Inflammatory macrophage treated with lipopolysaccharide for 1 hour (primary cell): ENCODE data around the gene SMC1B.

Experiments
- DNase-seq, 2 donors: peaks; one replicate each; pipeline ENCODE4 v3.0.0-alpha.2; 2020 to 2022

Gene SMC1B

GRCh38 chr22:45318558-45319323, 94.7 kb downstream of the SMC1B start:
- DNase-seq, result peak in 1 of 2 donors; percentile 52

- peak; percentile 74 to 87 for DNase-seq
Measured at GRCh38 chr22:45318168-45318557, 95.2 kb downstream of the SMC1B start.

- DNase-seq, result no peak
Measured at GRCh38 chr22:45317551-45318167, 95.7 kb downstream of the SMC1B start.

DNA sequence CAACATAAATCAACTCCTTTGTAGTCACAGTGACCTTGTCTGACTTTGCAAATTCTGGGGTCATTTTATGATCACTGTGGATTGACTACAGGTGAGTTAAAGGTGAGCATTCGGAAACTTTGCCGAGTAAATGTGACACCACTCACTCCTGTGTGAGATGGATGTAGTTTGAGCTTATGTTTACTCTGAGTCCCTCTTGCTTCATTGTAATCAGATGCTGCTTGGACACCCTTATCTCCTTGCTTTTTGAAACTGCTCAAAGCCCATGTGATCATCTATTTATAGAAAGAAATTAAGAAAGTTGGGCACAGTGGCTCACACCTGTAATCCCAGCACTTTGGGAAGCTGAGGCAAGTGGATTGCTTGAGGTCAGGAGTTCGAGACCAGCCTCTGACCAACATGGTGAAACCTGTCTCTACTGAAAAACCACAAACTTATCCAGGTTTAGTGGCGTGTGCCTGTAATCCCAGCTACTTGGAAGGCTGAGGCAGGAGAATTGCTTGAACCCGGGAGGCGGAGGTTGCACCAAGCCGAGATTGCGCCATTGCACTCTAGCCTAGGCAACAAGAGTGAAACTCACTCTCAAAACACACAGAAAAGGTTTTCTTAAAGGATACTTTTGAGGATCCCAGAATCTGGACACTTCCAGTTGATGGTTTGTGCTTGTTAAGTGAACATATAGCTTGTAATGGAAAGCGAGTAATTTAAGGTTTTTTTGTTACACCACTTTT, 96.4 kb downstream of the SMC1B start:
- DNase-seq, result no peak

- no peak for DNase-seq
Measured at GRCh38 chr22:45314786-45315185, 98.6 kb downstream of the SMC1B start.

DNA sequence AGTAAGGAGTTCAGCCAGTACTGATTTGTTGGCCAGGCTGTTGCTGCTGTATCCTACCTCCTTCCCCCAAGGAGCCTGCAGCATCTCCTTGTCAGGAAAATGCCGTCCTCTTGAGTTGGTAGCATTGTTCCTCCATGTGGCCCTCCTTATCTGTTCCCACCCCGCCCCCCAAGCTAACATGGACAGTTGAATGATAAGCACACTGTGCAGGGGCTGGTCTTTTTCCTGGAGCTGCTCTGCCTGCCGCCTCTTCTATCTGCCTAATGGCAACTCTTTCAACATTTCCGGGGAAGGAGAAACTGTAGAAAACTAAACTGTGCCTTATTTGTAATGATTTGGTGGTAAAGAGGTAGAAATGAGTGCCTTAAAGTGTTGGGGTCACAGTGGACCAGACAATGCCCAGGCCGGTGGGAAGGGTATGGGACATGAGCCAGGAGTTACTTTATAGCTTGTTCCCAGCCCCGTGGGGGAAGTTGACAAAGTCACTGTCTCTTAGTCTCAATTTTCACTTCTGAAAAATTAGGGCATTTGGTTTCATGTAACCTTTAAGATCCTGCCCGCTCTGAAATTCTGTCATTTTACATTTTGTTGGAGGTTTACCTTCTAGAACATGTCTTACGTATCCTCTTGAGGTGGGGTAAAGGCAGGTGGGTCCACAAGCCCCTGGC, 99.2 kb downstream of the SMC1B start:
- DNase-seq, result no peak

- DNase-seq, result no peak
Measured at GRCh38 chr22:45312856-45313255, 100.5 kb downstream of the SMC1B start.

GRCh38 chr22:45312415-45312814, 101.0 kb downstream of the SMC1B start:
- DNase-seq, result no peak

DNA sequence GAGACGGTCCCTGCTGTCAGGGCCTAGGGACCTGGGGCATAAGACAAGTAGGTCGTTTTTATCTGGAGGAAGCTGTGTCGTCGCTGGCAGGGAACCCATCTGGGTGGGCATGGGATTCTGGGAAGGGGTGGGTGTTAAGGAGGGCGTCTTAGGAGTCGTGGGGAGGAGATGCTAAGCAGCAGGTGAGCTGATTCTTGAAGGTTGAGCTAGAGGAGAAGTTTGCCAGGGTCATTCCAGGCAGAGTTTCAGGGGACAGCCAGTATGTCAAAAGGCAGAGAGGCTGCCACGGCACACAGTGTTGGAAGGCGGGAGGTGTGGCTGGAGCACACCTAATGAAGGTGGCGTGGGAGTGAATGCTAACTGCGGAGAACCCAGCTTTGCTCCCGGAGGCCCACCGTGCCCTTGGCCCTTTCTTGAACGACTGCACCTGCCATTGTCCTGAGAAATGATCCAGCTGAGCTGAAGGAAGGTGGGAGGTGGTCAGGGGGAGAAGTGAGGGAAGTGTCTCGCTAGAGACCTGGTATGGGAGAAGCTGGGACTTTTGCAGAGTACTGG, 102.3 kb downstream of the SMC1B start:
- no peak for DNase-seq

DNA sequence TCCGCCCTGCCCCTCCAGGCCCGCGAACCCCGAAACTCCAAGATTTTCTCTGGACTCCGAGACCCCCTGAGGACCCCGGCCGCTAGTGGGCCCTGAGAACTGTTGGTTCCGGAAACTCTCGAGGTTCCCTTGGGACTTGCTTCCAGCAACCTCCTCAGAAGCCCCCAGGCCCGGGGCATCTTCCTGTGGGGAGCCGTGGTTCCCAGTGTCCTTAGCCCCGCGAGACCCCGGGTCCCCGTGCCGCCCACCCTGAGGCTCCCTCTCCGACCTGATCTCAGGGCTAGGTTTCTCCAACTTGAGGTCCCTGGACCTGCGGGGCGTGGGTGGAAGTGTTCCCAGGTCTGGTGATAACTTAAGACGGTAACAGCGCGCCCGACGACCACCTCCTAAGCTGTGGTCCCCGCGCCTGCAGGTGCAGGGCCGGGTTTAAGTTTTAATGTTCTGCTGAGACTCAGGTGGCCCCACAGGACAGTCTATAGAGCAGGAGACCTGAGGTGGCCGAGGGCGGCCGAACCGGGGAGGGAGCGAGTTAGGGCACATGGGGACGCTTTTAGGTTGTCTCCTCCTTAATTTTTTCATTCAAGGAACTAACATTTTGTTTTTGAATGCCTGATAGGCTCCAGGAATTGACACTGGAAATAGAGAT, 102.9 kb downstream of the SMC1B start:
- DNase-seq, result no peak

- DNase-seq, result peak; percentile 80 to 98
Measured at GRCh38 chr22:45309422-45310227, 103.8 kb downstream of the SMC1B start, which contains the start of gene FAM118A. Gene FAM118A, plus strand, starts transcription at chr22:45309934. Its CDS starts 12,446 bp downstream, at chr22:45322380.

GRCh38 chr22:45308957-45309421, 104.4 kb downstream of the SMC1B start:
- DNase-seq, result no peak

DNA sequence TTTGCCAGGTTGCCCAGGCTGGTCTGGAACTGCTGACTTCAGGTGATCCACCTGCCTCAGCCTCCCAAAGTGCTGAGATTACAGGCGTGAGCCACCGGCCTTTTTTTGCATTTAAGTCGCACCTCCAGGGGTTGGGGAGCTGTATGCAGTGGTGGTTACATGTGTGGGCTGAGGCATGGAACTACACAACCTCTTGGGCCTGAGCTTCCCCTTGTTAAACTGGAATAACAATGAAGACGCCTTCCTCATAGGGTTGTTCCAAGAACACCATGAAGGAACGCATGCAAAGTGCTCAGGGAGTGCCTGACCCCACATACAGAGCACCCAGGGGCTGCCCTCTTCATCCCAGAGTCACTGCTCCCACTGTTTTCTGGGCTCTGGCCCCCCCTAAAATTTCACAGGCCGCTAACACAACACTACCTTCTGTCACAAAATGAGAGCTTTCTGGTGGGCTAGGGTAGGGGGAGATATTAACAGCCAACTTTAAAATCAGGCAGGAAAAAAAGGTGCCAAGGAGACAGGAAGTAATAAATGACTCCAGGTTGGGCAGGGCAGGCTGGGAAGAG, 104.9 kb downstream of the SMC1B start:
- DNase-seq, result peak in 1 of 2 donors; percentile 49

- no peak for DNase-seq
Measured at GRCh38 chr22:45306139-45306538, 107.3 kb downstream of the SMC1B start.

DNA sequence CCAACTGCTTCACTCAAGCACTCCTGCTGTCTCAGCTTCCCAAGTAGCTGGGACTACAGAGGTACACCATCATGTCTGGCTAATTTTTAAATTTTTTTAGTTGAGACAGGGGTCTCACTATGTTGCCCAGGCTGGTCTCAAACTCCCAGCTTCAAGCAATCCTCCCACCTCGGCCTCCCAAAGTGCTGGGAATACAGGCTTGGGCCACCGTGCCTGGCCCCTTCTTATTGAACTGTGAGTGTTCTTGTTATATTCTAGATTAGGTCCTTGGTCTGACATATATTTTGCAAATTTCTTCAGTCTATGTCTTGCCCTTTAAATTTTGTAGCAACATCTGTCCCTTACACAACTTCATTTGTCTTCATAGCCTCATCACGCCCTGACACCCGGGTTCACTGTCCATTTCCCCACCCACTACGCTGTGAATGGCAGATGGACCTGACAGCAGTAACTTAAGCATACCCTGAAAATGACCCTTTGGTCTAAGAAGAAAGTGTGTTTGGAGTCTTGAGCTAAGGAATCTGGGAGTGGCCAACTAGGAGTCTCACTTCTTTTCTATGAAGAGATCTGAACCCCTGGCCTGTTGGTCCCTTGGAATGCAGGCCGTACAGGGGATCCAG, 107.8 kb downstream of the SMC1B start:
- DNase-seq, result peak in 1 of 2 donors; percentile 38

GRCh38 chr22:45304971-45305370, 108.4 kb downstream of the SMC1B start:
- DNase-seq, result no peak

GRCh38 chr22:45303181-45303580, 110.2 kb downstream of the SMC1B start:
- DNase-seq, result no peak

DNA sequence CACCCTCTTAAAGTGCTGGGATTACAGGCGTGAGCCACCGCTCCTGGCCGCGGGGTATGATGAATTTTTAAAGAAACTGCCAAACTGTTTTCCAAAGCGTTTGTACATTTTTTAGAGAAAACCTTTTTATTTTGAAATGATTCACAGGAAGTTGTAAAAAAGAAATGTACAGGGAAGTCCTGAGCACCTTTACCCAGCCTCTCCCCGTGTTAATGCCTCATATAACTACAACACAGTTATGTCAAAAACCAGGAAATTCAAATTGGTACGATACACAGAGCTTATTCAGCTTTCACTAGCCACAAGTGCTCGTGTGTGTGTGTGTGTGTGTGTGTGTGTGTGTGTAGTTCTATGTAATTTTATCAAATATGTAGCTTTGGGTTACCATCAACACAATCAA, 110.6 kb downstream of the SMC1B start:
- DNase-seq, result no peak

DNA sequence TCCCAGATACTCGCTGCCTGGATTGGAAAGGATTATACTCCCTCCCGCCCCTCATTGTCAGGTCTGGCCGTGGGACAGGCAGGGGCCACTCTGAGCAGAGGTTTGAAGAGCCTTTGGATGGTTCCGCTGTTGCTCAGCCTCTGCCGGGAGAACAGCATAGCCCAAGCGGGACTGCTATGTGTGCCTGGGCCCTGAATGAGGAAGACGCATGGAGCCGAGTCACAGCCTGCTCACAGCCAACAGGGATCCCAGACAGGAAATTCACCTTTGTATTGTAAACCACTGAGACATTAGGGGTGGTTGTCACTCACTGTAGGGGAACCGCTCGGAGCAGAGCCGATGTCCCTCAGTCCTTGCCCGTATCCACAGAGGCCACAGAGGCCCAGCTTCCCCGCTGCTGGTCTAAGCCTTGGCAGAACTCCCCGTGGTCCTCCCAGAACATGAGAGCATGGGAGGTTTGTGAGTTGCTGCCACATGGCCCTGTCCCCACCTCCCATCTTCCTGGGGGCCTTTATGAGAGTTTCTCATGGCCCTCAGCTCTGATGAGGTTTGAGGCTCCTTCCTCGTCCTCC, 114.4 kb downstream of the SMC1B start:
- DNase-seq, result no peak
